GM12874 (cell line): ENCODE data around the gene GHRH.

ENCODE experiments used
- TF ChIP-seq, protein P1 (sequence below): IDR thresholded peaks from 2 replicates; pipeline ENCODE4 v1.5.1; 2011; ENCODE audit warnings: low read depth, mild to moderate bottlenecking, control low read depth, low read length, moderate library complexity; ENCODE audit not compliant: insufficient read depth

The GHRH gene

DNA sequence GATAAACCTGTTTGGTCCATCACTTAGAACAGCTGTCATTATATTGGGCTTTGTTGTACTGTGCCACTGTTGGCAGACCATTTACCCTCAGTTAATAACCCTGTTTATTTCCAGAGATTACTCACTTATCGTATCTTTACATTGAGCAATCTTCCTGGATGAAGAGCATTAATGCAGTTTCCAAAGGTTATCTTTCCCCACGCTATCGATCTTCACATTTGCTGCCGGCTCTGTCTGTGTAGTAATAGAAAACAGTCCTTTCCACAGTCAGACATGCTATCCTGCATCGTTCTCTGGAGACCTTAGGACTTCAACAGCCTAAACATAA, 27.4 kb downstream of the GHRH start:
- TF ChIP-seq, protein P1, sequence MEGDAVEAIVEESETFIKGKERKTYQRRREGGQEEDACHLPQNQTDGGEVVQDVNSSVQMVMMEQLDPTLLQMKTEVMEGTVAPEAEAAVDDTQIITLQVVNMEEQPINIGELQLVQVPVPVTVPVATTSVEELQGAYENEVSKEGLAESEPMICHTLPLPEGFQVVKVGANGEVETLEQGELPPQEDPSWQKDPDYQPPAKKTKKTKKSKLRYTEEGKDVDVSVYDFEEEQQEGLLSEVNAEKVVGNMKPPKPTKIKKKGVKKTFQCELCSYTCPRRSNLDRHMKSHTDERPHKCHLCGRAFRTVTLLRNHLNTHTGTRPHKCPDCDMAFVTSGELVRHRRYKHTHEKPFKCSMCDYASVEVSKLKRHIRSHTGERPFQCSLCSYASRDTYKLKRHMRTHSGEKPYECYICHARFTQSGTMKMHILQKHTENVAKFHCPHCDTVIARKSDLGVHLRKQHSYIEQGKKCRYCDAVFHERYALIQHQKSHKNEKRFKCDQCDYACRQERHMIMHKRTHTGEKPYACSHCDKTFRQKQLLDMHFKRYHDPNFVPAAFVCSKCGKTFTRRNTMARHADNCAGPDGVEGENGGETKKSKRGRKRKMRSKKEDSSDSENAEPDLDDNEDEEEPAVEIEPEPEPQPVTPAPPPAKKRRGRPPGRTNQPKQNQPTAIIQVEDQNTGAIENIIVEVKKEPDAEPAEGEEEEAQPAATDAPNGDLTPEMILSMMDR: no peak

DNA sequence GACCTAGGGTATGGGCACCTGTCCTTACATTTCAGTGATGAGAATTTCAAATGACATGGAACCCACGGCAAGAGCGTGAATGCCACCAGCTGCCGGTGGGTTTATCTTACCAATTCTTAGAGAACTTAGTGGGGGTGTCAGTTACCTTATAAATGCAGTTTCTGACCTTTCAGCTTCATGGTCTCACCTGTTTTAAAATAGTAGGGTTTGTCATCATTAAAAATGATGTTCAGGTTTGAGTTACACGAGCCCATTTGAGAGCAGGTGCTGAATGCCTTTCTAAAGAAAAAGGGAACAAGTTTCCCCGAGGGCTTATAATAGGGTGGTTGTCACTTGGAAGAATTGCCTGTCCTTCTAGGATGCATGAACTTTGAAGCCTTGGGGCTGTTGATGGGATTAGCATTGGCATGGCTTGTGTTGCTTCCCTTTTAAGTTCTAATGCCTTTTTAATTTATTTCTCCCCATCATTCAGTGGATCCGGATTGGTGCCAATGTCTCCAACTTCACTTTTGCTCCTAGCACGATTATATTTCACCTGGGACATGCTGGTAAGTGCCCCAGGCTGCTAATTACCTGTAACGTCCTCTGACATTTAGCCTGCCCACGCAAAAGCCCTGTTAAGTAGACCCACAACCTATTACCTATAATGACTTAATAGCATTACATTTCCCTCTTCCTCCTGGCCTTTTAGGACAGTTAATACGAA, 27.9 kb downstream of the GHRH start:
- TF ChIP-seq, protein P1: no peak

DNA sequence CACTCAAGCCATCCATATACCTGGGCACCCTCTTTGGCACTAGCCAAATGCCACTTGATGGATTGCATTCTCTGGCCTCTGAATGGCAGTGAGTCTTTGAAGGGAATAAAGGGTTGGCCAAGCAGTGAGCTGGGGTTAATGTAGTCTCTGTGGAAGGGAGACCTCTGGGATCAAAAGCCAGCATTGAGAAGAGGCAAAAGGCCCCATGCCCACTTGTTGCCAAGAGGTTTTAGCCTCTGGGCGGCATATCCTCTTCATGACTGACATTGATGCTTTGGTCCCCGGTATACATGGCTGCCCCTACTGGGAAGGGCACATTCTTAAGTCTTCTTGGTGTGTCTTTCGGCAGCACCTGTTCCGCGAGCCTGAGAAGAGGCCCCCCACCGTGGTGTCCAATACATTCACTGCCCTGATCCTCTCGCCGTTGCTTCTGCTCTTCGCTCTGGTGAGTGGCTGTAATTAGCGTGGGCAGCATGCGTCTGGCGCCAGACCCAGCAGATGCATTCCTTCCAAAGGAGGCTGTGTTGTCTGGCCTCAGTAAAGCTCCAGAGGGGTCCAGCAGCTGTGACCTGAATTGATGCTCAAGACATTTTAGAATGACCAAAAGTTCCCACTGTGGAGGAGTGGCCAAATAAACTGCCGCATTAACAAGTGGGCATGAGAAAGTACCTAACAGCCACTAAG, 29.5 kb downstream of the GHRH start:
- TF ChIP-seq, protein P1: no peak

DNA sequence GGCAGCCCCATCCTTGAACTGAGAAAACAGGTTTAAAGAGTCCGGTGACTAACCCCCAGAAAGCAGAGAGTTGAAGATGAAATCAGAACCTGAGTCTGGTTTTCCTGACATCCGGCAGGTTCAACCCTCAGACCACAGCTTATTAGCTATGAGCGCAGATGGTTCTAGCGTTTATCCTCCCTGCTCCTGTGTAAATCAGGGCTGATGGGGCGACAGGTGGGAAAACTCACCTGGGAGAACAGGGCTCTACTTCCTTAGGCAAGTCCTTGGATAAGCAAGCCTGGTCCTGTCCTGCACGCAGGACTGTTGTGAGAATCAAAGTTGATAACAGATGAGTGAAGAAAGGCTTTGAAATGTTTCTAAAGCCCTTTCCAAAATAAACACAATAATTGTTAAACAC, 31.4 kb downstream of the GHRH start:
- TF ChIP-seq, protein P1: no peak

DNA sequence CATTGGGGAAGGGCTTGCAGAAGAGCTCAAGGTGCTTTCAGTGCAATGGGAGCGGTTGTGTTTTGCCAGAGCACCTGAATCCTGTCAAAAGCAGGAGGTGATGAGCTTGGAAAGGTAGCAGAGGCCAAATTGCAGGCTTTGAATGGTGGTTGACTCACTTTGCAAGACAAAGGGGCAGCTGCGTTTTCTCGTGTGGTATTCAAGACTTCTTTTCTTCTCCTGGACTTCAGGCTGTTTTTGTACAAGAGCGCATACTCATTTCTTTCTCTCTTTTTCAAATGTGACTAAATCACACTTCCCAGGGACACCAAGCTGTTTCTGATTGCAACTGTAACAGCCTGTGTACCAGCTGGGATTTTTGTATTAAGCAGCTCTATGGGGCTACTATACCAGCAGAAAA, 32.3 kb downstream of the GHRH start:
- TF ChIP-seq, protein P1: no peak

DNA sequence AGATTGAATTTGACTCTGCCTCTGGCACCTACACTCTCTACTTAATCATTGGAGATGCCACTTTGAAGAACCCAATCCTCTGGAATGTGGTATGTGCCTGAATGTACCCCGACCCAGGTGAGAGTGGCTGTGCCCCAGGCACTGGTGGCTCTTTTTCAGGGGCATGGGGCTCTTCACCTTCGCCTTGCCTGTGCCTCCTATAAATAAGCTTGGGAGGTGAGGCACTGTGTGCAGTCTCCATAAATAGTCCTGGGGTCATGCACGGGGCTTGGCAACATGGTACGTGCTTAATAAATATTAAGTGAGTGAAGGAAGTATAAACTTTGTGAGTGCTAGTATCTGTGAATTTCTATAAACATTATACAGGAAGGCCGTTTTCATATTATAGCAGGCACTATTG, 33.0 kb downstream of the GHRH start:
- TF ChIP-seq, protein P1: no peak

DNA sequence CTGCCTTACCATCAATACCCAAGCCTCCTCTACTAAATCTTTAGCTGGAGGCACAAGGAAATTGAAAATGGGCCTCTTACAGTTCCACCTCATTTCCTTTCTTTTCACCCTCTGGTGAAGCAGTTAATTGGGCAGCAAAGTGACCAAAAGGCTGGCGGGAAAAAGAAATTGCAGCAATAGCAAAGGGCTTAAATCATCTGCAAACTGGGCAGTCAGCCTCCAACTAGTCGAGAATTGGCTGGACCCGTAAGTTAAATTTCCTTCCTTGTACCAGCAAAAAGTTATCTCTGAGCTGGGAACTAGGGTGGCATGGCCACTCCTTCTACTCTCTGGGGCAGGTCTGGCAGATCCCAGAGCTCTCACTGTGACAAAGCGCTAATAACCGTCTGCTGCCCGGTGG, 33.5 kb downstream of the GHRH start:
- TF ChIP-seq, protein P1: no peak
